ENCODE measurements around the gene ZNF22. TPM values are rescaled to one million over a fixed set of nuclear protein-coding genes. Genes with fewer than 3 reads are reported as not detected.

The ZNF22 gene
- polyA plus RNA-seq (4.0 to 9.4 TPM (median 6.8 TPM) in 3 replicates), polyA minus RNA-seq (0.23 to 2.7 TPM (median 1.4 TPM) in 3 replicates)
- polyA plus RNA-seq (2011; ENCODE audit: low read depth): 2.3 TPM
- polyA plus RNA-seq (2011; cell fraction: cytosol; rRNA removed): 3.5 and 6.2 TPM in 2 replicates
- 3.4 and 4.3 TPM in 2 replicates for polyA plus RNA-seq (2011; cell fraction: nucleus; rRNA removed)
- polyA plus RNA-seq (2012; ENCODE audit: low replicate concordance): 2.6 and 9.3 TPM in 2 replicates
- 1.9 TPM for polyA minus RNA-seq (2011; cell fraction: cytosol; rRNA and poly(A)+ RNA removed)
- 1.2 and 2.1 TPM in 2 replicates for polyA minus RNA-seq (2011; cell fraction: nucleus; rRNA and poly(A)+ RNA removed)

GRCh38 chr10:45000752-45001380 is at the start of gene ZNF22:
Gene ZNF22, plus strand, starts transcription at chr10:45000923. Its CDS starts 2,446 bp downstream, at chr10:45003369.
- Histone ChIP-seq H3K27me3 (ENCODE audit: control insufficient read depth, extremely low read depth, insufficient read depth, low read length) (peaks cover 4% of the 10 kb centered on the region), H3K4me1 (ENCODE audit: control insufficient read depth, extremely low read depth, insufficient read depth, low read length) (peaks cover 8% of the 10 kb centered on the region), H3K79me2 (ENCODE audit: control insufficient read depth, insufficient read depth, low read length) (no peaks in the 10 kb centered on the region), H3K27ac (ENCODE audit: control insufficient read depth, insufficient read depth, low read length) (peak within 1 kb of the TSS; percentile 64), H3K36me3 (ENCODE audit: control insufficient read depth in 2 of 2, extremely low read depth in 1 of 2, insufficient read depth in 2 of 2, low read length in 2 of 2) (peaks cover 4 to 12% of the 10 kb centered on the region in 2 experiments), H4K20me1 (ENCODE audit: control insufficient read depth, extremely low read depth, insufficient read depth, low read length) (no peaks in the 10 kb centered on the region), H2AFZ (ENCODE audit: control insufficient read depth, low read length) (peak within 1 kb of the TSS; percentile 86), H3K4me2 (ENCODE audit: control insufficient read depth, extremely low read depth, insufficient read depth, low read depth, low read length) (peak within 1 kb of the TSS; percentile 90), H3K9ac (ENCODE audit: control insufficient read depth, extremely low read depth, insufficient read depth, low read length) (peak within 1 kb of the TSS; percentile 72), H3K4me3 (ENCODE audit: control insufficient read depth in 2 of 3, extremely low read depth in 1 of 3, insufficient read depth in 2 of 3, low read depth in 1 of 3, low read length in 3 of 3) (peak within 1 kb of the TSS; percentile 46 to 71 (median 63)), H3K9me1 (ENCODE audit: control insufficient read depth, extremely low read depth, insufficient read depth, low read length) (no peaks in the 10 kb centered on the region), H3K9me3 (ENCODE audit: control insufficient read depth, low read depth, low read length) (no peaks in the 10 kb centered on the region)
- no peak for TF ChIP-seq EZH2 (IDR thresholded peaks at IDR 0.05; ENCODE audit: low read length)
- peak in 1 of 3 experiments; percentile 8 for TF ChIP-seq CTCF (optimal IDR thresholded peaks at IDR 0.05 in 1 of 3, IDR thresholded peaks at IDR 0.05 in 1 of 3, conservative IDR thresholded peaks at IDR 0.05 in 1 of 3; ENCODE audit: extremely low read depth in 1 of 3, insufficient read depth in 2 of 3, low read length in 3 of 3)
- FAIRE-seq (no peak), DNase-seq (ENCODE audit: low read depth, low spot score) (no peak)
- dilution Hi-C loops (cut with MboI; ENCODE audit: extremely low pct_ligation_motif_present, low sequenced_read_pairs): loop anchor here (25.0 kb wide), 1 partner anchor 236 kb away; no protein-coding TSS in a partner anchor

GRCh38 chr10:44951576-44952226 is 49.0 kb upstream of the ZNF22 start:
- no peak overlapping the region for H3K27ac ChIP-seq (ENCODE audit: control insufficient read depth, insufficient read depth, low read length)

More at GRCh38 chr10:44951576-44952226, 49.0 kb upstream of the ZNF22 start:
- Histone ChIP-seq H3K4me1 (ENCODE audit: control insufficient read depth, extremely low read depth, insufficient read depth, low read length) (no peaks in the 10 kb centered on the region), H4K20me1 (ENCODE audit: control insufficient read depth, extremely low read depth, insufficient read depth, low read length) (no peaks in the 10 kb centered on the region), H3K36me3 (ENCODE audit: control insufficient read depth in 2 of 2, extremely low read depth in 1 of 2, insufficient read depth in 2 of 2, low read length in 2 of 2) (peaks cover 0 to 2% of the 10 kb centered on the region in 2 experiments), H3K9ac (ENCODE audit: control insufficient read depth, extremely low read depth, insufficient read depth, low read length) (no peak overlapping the region), H3K9me1 (ENCODE audit: control insufficient read depth, extremely low read depth, insufficient read depth, low read length) (no peaks in the 10 kb centered on the region), H2AFZ (ENCODE audit: control insufficient read depth, low read length) (no peak overlapping the region), H3K4me3 (ENCODE audit: control insufficient read depth in 2 of 3, extremely low read depth in 1 of 3, insufficient read depth in 2 of 3, low read depth in 1 of 3, low read length in 3 of 3) (no peak overlapping the region), H3K9me3 (ENCODE audit: control insufficient read depth, low read depth, low read length) (no peaks in the 10 kb centered on the region), H3K79me2 (ENCODE audit: control insufficient read depth, insufficient read depth, low read length) (no peaks in the 10 kb centered on the region), H3K4me2 (ENCODE audit: control insufficient read depth, extremely low read depth, insufficient read depth, low read depth, low read length) (no peak overlapping the region), H3K27me3 (ENCODE audit: control insufficient read depth, extremely low read depth, insufficient read depth, low read length) (no peaks in the 10 kb centered on the region)
- DNase-seq (ENCODE audit: low read depth, low spot score): no peak
- FAIRE-seq: no peak
- dilution Hi-C loops (cut with MboI; ENCODE audit: extremely low pct_ligation_motif_present, low sequenced_read_pairs): no loop called here
- no peak for TF ChIP-seq CTCF (optimal IDR thresholded peaks at IDR 0.05 in 1 of 3, IDR thresholded peaks at IDR 0.05 in 1 of 3, conservative IDR thresholded peaks at IDR 0.05 in 1 of 3; ENCODE audit: extremely low read depth in 1 of 3, insufficient read depth in 2 of 3, low read length in 3 of 3)
- TF ChIP-seq EZH2 (IDR thresholded peaks at IDR 0.05; ENCODE audit: low read length): no peak
